Neural progenitor cell (in vitro differentiated cells): ENCODE results near the gene CATSPERZ. TPM values are rescaled to one million over a fixed set of nuclear protein-coding genes. Genes with fewer than 3 reads are reported as not detected.

Experiments
- DNase-seq: peaks from one replicate; pipeline ENCODE4 v3.0.0-alpha.2; 2016; ENCODE audit warnings: low spot score
- H2AFZ ChIP-seq: fragments of 200-600 bp; sonication (generic); replicated peaks from 2 replicates; pipeline ENCODE4 v1.6.1; 2016; ENCODE audit warnings: antibody characterized with exemption
- H3F3A ChIP-seq: fragments of 200-600 bp; sonication (generic); 2 replicates; pipeline ENCODE4 v1.6.1; 2016; ENCODE audit warnings: antibody characterized with exemption, low read depth
- H3K27ac ChIP-seq: fragments of 200-600 bp; sonication (generic); 2 replicates; pipeline ENCODE4 v1.5.1; 2016; ENCODE audit warnings: mild to moderate bottlenecking
- H3K27me3 ChIP-seq: fragments of 200-600 bp; sonication (generic); 2 replicates; pipeline ENCODE4 v1.6.1; 2016; ENCODE audit warnings: mild to moderate bottlenecking, moderate library complexity
- H3K36me3 ChIP-seq: fragments of 200-600 bp; sonication (generic); 2 replicates; pipeline ENCODE4 v1.5.1; 2016
- H3K4me1 ChIP-seq: fragments of 200-600 bp; sonication (generic); 2 replicates; pipeline ENCODE4 v1.6.1; 2016; ENCODE audit warnings: mixed run types
- H3K4me2 ChIP-seq: fragments of 200-600 bp; sonication (generic); 2 replicates; pipeline ENCODE4 v1.6.1; 2016
- H3K4me3 ChIP-seq: fragments of 200-600 bp; sonication (generic); 2 replicates; pipeline ENCODE4 v1.5.1; 2016
- H3K79me2 ChIP-seq: fragments of 200-600 bp; sonication (generic); 2 replicates; pipeline ENCODE4 v1.6.1; 2016; ENCODE audit warnings: low read depth
- H3K9ac ChIP-seq: fragments of 200-600 bp; sonication (generic); 2 replicates; pipeline ENCODE4 v1.6.1; 2016
- H3K9me3 ChIP-seq: fragments of 200-600 bp; sonication (generic); 2 replicates; pipeline ENCODE4 v1.5.1; 2016; ENCODE audit warnings: low read depth
- H4K20me1 ChIP-seq: fragments of 200-600 bp; sonication (generic); 2 replicates; pipeline ENCODE4 v1.6.1; 2016; ENCODE audit warnings: low read depth
- H3K27ac Mint-ChIP-seq: 3 replicates; pipeline ENCODE4 v1.8.0; 2021; ENCODE audit warnings: mixed read lengths
- H3K27me3 Mint-ChIP-seq: 2 replicates; pipeline ENCODE4 v1.8.0; 2022; ENCODE audit warnings: low read depth, mild to moderate bottlenecking, inconsistent platforms, moderate library complexity, mixed read lengths; ENCODE audit not compliant: insufficient read depth
- H3K36me3 Mint-ChIP-seq: 3 replicates; pipeline ENCODE4 v1.8.0; 2021; ENCODE audit warnings: mixed read lengths
- H3K4me1 Mint-ChIP-seq: 3 replicates; pipeline ENCODE4 v1.8.0; 2021; ENCODE audit warnings: mixed read lengths
- H3K4me3 Mint-ChIP-seq: 3 replicates; pipeline ENCODE4 v1.8.0; 2021; ENCODE audit warnings: mild to moderate bottlenecking, moderate library complexity, mixed read lengths
- H3K9me3 Mint-ChIP-seq: 3 replicates; pipeline ENCODE4 v1.8.0; 2020; ENCODE audit warnings: mixed read lengths
- EZH2 ChIP-seq: fragments of 200-600 bp; sonication (generic); IDR thresholded peaks from 2 replicates; pipeline ENCODE4 v1.6.1; 2017; ENCODE audit warnings: antibody characterized with exemption, mild to moderate bottlenecking, moderate library complexity
- EZH2phosphoT487 ChIP-seq: fragments of 200-600 bp; sonication (generic); IDR thresholded peaks from 2 replicates; pipeline ENCODE4 v1.6.1; 2017; ENCODE audit warnings: antibody characterized with exemption
- total RNA-seq: library from RNA; depleted of rRNA; stranded (reverse); fragments of >200 nt; gene quantifications from 2 replicates; pipeline ENCODE4 v1.2.3, GENCODE V29; 2015; ENCODE audit warnings: low replicate concordance
- TF ChIP-seq, protein P1 (sequence below): fragments of 200-600 bp; sonication (generic); IDR thresholded peaks from 2 replicates; pipeline ENCODE4 v1.5.1; 2017; ENCODE audit warnings: antibody characterized with exemption, mild to moderate bottlenecking

The CATSPERZ gene
- total RNA-seq, 1 donor from 2014 or later: not detected

DNA sequence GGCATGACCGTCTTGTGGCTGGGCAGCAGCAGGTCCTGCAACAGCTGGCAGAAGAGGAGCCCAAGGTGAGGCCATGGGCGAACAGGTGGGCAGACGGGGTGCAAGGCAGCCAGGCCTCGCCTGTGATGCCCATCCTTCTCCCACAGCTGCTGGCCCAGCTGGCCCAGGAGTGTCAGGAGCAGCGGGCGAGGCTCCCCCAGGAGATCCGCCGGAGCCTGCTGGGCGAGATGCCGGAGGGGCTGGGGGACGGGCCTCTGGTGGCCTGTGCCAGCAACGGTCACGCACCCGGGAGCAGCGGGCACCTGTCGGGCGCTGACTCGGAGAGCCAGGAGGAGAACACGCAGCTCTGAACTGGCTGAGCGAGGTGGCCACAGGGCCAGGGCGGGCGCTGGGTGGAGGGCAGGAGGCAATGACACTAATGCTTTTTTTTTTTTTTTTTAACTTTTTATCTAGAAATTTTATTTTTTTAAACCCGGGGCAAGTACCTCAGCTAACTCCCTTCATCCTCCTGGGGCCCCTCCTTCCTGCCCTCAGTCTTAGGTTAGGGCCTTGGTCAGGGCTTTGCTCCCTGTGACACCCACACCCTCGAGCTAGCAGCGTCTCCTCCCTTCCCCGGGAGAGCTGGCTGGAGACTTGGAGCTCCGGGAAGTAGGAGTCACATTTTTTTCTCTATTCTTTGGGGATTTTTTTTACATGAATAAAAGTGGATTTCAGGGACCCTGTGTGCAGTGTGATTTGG, 32.8 kb upstream of the CATSPERZ start:
- DNase-seq: no peak
- H3K4me3 Mint-ChIP-seq: peak overlapping the region; percentile 95
- no peak overlapping the region for H3K27ac Mint-ChIP-seq
- H3F3A ChIP-seq: peaks cover 30% of the 10 kb centered on the region
- peaks cover 12% of the 10 kb centered on the region for H3K4me1 ChIP-seq
- H3K4me2 ChIP-seq: no peak overlapping the region
- H3K9me3 Mint-ChIP-seq: no peaks in the 10 kb centered on the region
- TF ChIP-seq EZH2phosphoT487 (no peak), EZH2 (no peak)
- no peaks in the 10 kb centered on the region for H3K27me3 ChIP-seq
- peaks cover 28% of the 10 kb centered on the region for H3K4me1 Mint-ChIP-seq
- H2AFZ ChIP-seq: no peak overlapping the region
- H4K20me1 ChIP-seq: peaks cover 4% of the 10 kb centered on the region
- no peaks in the 10 kb centered on the region for H3K36me3 ChIP-seq
- no peaks in the 10 kb centered on the region for H3K79me2 ChIP-seq
- H3K27ac ChIP-seq: no peak overlapping the region
- H3K27me3 Mint-ChIP-seq: peaks cover 16% of the 10 kb centered on the region
- H3K36me3 Mint-ChIP-seq: peaks cover 4% of the 10 kb centered on the region
- H3K9me3 ChIP-seq: no peaks in the 10 kb centered on the region
- no peak overlapping the region for H3K9ac ChIP-seq
- no peak overlapping the region for H3K4me3 ChIP-seq

DNA sequence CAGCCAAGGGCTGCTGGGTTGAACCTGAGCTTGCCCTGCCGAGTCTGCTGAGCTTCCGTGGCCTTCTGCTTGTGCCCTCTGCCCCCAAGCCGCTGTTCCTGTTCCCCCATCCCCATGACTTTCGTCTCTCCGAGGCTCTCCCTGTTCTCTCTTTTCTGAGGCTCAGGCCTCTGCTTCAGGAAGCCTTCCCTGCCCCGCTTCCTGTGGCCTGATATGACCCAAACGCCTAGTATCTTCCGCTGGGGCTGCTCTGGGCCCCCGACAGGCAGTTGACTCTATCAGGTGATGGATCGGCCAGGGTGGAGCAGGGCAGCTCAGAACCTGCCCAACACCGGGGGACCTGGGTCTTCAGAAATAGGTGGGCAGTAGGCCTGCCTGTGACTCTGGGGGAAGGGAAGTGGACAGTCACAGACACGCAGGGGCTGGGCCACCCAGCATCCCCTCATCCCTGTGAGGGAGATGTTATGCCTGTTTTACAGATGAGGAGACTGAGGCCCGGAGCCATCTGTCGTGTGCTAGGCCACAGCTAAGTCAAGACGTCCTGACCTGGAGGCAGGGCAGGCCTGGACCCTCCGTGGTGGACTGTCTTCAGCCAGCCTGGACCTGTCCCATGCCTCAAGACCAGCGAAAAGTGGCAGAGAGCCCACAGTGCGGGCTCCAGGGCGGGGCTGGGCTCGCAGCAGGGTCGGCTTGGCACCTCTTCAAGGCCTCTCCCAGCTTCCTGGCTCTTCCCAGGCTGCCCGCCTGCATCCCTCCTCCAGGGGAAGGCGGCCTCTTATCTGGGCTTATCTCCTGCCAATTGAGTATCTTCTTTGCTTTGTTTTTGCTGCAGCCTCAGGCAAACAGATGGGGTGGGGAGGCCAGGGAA, 31.9 kb upstream of the CATSPERZ start:
- peak overlapping the region; percentile 95 for H3K4me3 Mint-ChIP-seq
- H3K9me3 Mint-ChIP-seq: no peaks in the 10 kb centered on the region
- peaks cover 27% of the 10 kb centered on the region for H3K4me1 Mint-ChIP-seq
- DNase-seq: no peak
- Histone ChIP-seq H3K79me2 (no peaks in the 10 kb centered on the region), H3K4me2 (peak overlapping the region; percentile 91), H3K4me1 (peaks cover 12% of the 10 kb centered on the region), H3K9ac (no peak overlapping the region), H3F3A (peaks cover 35% of the 10 kb centered on the region), H2AFZ (no peak overlapping the region), H3K4me3 (peak overlapping the region; percentile 68), H4K20me1 (peaks cover 4% of the 10 kb centered on the region), H3K27ac (peak overlapping the region; percentile 83), H3K27me3 (no peaks in the 10 kb centered on the region), H3K36me3 (no peaks in the 10 kb centered on the region), H3K9me3 (no peaks in the 10 kb centered on the region)
- H3K27ac Mint-ChIP-seq: peak overlapping the region; percentile 86
- TF ChIP-seq EZH2phosphoT487 (no peak), EZH2 (no peak)
- TF ChIP-seq, protein P1, sequence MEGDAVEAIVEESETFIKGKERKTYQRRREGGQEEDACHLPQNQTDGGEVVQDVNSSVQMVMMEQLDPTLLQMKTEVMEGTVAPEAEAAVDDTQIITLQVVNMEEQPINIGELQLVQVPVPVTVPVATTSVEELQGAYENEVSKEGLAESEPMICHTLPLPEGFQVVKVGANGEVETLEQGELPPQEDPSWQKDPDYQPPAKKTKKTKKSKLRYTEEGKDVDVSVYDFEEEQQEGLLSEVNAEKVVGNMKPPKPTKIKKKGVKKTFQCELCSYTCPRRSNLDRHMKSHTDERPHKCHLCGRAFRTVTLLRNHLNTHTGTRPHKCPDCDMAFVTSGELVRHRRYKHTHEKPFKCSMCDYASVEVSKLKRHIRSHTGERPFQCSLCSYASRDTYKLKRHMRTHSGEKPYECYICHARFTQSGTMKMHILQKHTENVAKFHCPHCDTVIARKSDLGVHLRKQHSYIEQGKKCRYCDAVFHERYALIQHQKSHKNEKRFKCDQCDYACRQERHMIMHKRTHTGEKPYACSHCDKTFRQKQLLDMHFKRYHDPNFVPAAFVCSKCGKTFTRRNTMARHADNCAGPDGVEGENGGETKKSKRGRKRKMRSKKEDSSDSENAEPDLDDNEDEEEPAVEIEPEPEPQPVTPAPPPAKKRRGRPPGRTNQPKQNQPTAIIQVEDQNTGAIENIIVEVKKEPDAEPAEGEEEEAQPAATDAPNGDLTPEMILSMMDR: no peak
- peaks cover 2% of the 10 kb centered on the region for H3K36me3 Mint-ChIP-seq
- H3K27me3 Mint-ChIP-seq: peaks cover 16% of the 10 kb centered on the region

DNA sequence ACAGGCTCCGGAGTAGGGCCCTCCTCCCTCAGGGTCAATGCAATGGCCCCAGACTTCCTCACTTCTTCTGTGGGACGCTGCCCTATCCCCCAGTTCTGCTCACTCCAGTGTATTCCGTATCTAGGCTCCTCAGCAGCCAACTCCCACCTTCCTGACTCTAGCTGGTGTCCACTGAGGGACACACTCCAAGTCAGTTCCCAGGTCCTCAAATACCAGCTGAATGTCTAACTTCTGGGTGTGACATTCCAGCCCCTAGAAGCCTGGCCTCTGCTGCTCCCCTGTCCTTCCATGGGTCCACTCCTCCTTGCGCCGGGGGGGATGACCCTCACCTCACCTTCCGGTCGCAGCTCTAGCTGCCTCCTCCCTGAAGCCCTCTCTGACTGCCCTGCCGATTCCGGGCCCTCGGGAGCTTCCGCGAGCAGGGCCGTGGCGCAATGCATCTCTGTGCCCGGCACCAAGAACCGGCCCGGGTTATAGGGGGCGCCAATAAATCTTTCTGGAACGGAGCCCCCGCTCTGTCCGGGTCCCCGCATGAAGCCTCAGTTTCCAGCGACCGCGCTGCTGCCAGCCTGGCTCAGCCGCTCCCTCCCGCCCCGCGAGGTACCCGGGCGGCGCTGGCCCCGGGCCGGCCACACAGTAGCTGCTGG, 31.1 kb upstream of the CATSPERZ start:
- no peaks in the 10 kb centered on the region for H3K36me3 ChIP-seq
- no peaks in the 10 kb centered on the region for H3K79me2 ChIP-seq
- H3K4me1 ChIP-seq: peaks cover 12% of the 10 kb centered on the region

More for the DNA sequence above, 31.1 kb upstream of the CATSPERZ start:
- peak overlapping the region; percentile 57 for H3K9ac ChIP-seq
- TF ChIP-seq EZH2 (no peak), EZH2phosphoT487 (no peak)
- TF ChIP-seq, protein P1: no peak
- H3F3A ChIP-seq: peaks cover 35% of the 10 kb centered on the region
- peak; percentile 43 for DNase-seq
- Mint-ChIP-seq H3K27ac (peak overlapping the region; percentile 86), H3K4me3 (peak overlapping the region; percentile 95), H3K27me3 (peaks cover 16% of the 10 kb centered on the region), H3K4me1 (peaks cover 30% of the 10 kb centered on the region), H3K9me3 (no peaks in the 10 kb centered on the region), H3K36me3 (peaks cover 2% of the 10 kb centered on the region)
- no peak overlapping the region for H2AFZ ChIP-seq
- H4K20me1 ChIP-seq: peaks cover 4% of the 10 kb centered on the region
- peak overlapping the region; percentile 68 for H3K4me3 ChIP-seq
- H3K4me2 ChIP-seq: peak overlapping the region; percentile 91
- no peaks in the 10 kb centered on the region for H3K9me3 ChIP-seq
- peak overlapping the region; percentile 83 for H3K27ac ChIP-seq
- H3K27me3 ChIP-seq: no peaks in the 10 kb centered on the region
